Psoas muscle (tissue), 8 donors: Measurements from ENCODE around the gene NEURL1. TPM values are rescaled to one million over a fixed set of nuclear protein-coding genes. Genes with fewer than 3 reads are reported as not detected.

ENCODE experiments used
- ATAC-seq, 4 donors: fragments of 200-7000 bp; cut with Tn5 transposase; one replicate each; pipeline ENCODE4 v1.9.1; 2020; ENCODE audit warnings: moderate library complexity in 3 of 4, mild to moderate bottlenecking in 2 of 4
- DNase-seq, 2 donors: peaks; one replicate each; pipeline ENCODE4 v3.0.0-alpha.2; 2020
- H3K27ac ChIP-seq: fragments of 200-600 bp; one replicate; pipeline ENCODE4 v1.8.0; 2022
- H3K27me3 ChIP-seq, 3 donors: fragments of 200-600 bp in 1 of 3; one replicate each; pipeline versions ENCODE4 v1.6.1 to v1.8.0; 2013 to 2022; ENCODE audit warnings: low read length in 2 of 3, mild to moderate bottlenecking in 2 of 3, moderate library complexity in 1 of 3; ENCODE audit not compliant: insufficient read depth in 3 of 3
- H3K36me3 ChIP-seq, 2 donors: fragments of 200-600 bp in 1 of 2; one replicate each; pipeline versions ENCODE4 v1.6.1 to v1.8.0; 2013 to 2022; ENCODE audit warnings: low read depth in 1 of 2, mild to moderate bottlenecking in 1 of 2, moderate library complexity in 1 of 2; ENCODE audit not compliant: insufficient read depth in 1 of 2
- H3K4me1 ChIP-seq: fragments of 200-600 bp; one replicate; pipeline ENCODE4 v1.8.0; 2022
- H3K4me3 ChIP-seq: fragments of 200-600 bp; one replicate; pipeline ENCODE4 v1.8.0; 2022; ENCODE audit warnings: mild to moderate bottlenecking
- H3K9me3 ChIP-seq: fragments of 200-600 bp; one replicate; pipeline ENCODE4 v1.8.0; 2022
- WGBS, 3 donors: extraction: QIAGEN DNeasy Blood & Tissue Kit; methylation state at CpG; one replicate each; pipeline versions ENCODE4 v1.1.6 to v1.1.7; 2013; 5-methylcytosine and 5-hydroxymethylcytosine counted together
- intact Hi-C, 2 donors: fragments of 100-400 bp; cut with DNase I; formaldehyde crosslinking; loops; one replicate each; pipeline versions ENCODE4 v1.11.0 to v1.14.2; 2022
- polyA plus RNA-seq, 3 donors: library from polyadenylated mRNA; stranded (reverse); fragments of 200-250 nt; gene quantifications; one replicate each; pipeline ENCODE4 v1.2.3, GENCODE V29; 2013
- total RNA-seq, 4 donors: library from RNA; stranded (reverse); fragmentation: NEBNext Ultra II Directional in 2 of 4; extraction: Animal tissue kit (Norgen Biotek cat#: 25700) in 2 of 4; gene quantifications; one replicate each; pipeline versions ENCODE4 v1.2.1 to v1.2.4, GENCODE V29; 2021 to 2023
- TF ChIP-seq, protein P1 (sequence below): fragments of 200-600 bp; IDR thresholded peaks from one replicate; pipeline ENCODE4 v1.8.0; 2022; ENCODE audit warnings: antibody characterized with exemption
- donor health status: healthy with polysubstance abuse.
- donor health status: DM: no; HTN: no; CAD: no; lungs with moderate emphysema.
- donor health status: Bipolar disorder and iron deficiency.
- donor health status: healthy.
- donor health status: DM: yes; HTN: yes; CAD: no.
- donor health status: DM: no; HTN: no; CAD: no.
- donor health status: DM: no; HTN: no; CAD: no.
- donor health status: DM: yes; HTN: yes; CAD: no.

Gene NEURL1
- total and polyA plus RNA-seq, 7 donors = 10.9 to 103 (median 66.6) TPM

GRCh38 chr10:103548581-103549348 is 55.3 kb downstream of the NEURL1 start:
- H3K4me3 ChIP-seq = no peak overlapping the region
- no peaks in the 10 kb centered on the region for H3K9me3 ChIP-seq
- intact Hi-C loops = no loop called here
- H3K27me3 ChIP-seq = no peaks in the 10 kb centered on the region
- 58 to 69% (median 62%) methylated on average over 12 of the region's 12 CpGs for WGBS, 3 donors
- peak overlapping the region; percentile 73 for H3K27ac ChIP-seq
- ATAC-seq (peak; percentile 87 to 91 (median 90)), DNase-seq (peak; percentile 70 to 87)
- TF ChIP-seq, protein P1, sequence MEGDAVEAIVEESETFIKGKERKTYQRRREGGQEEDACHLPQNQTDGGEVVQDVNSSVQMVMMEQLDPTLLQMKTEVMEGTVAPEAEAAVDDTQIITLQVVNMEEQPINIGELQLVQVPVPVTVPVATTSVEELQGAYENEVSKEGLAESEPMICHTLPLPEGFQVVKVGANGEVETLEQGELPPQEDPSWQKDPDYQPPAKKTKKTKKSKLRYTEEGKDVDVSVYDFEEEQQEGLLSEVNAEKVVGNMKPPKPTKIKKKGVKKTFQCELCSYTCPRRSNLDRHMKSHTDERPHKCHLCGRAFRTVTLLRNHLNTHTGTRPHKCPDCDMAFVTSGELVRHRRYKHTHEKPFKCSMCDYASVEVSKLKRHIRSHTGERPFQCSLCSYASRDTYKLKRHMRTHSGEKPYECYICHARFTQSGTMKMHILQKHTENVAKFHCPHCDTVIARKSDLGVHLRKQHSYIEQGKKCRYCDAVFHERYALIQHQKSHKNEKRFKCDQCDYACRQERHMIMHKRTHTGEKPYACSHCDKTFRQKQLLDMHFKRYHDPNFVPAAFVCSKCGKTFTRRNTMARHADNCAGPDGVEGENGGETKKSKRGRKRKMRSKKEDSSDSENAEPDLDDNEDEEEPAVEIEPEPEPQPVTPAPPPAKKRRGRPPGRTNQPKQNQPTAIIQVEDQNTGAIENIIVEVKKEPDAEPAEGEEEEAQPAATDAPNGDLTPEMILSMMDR = no peak
- H3K4me1 ChIP-seq = peaks cover 38% of the 10 kb centered on the region
- no peaks in the 10 kb centered on the region for H3K36me3 ChIP-seq

GRCh38 chr10:103549349-103549685 is 55.8 kb downstream of the NEURL1 start:
- no peaks in the 10 kb centered on the region for H3K36me3 ChIP-seq
- TF ChIP-seq, protein P1 = no peak
- DNase-seq (no peak), ATAC-seq (no peak)
- H3K9me3 ChIP-seq = no peaks in the 10 kb centered on the region
- intact Hi-C loops = no loop called here
- H3K27me3 ChIP-seq = no peaks in the 10 kb centered on the region
- H3K4me3 ChIP-seq = no peak overlapping the region
- peak overlapping the region; percentile 71 for H3K27ac ChIP-seq
- 35 to 59% (median 49%) methylated on average over 3 of the region's 3 CpGs for WGBS, 3 donors
- peaks cover 38% of the 10 kb centered on the region for H3K4me1 ChIP-seq

DNA sequence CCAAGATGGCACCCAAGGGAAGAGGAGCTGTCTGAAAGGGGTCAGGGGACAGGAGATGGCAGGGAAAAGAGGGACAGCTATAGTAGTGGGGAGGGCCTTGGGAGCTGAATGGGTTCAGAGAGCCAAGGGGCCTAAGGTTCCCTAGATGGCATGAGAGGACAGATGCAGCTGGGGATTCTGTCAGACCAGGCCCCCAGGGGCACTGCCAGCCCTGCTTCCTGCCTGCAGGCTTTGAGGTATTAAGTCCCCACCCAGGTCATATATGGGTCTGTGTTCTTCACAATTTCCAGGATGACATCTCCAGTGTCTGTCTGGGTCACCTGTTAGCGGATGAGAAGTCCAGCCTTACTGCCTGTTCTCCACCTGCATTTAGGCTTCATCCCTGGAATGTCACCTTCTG is 56.7 kb downstream of the NEURL1 start:
- WGBS, 3 donors = 94 to 100% (median 98%) methylated on average over 1 of the region's 1 CpG
- no peaks in the 10 kb centered on the region for H3K27me3 ChIP-seq
- peaks cover 42% of the 10 kb centered on the region for H3K4me1 ChIP-seq
- intact Hi-C loops = no loop called here
- no peaks in the 10 kb centered on the region for H3K36me3 ChIP-seq
- TF ChIP-seq, protein P1 = no peak
- peak overlapping the region; percentile 71 for H3K27ac ChIP-seq
- DNase-seq (peak in 1 of 2 donors; percentile 28), ATAC-seq (no peak)
- H3K4me3 ChIP-seq = no peak overlapping the region
- no peaks in the 10 kb centered on the region for H3K9me3 ChIP-seq

DNA sequence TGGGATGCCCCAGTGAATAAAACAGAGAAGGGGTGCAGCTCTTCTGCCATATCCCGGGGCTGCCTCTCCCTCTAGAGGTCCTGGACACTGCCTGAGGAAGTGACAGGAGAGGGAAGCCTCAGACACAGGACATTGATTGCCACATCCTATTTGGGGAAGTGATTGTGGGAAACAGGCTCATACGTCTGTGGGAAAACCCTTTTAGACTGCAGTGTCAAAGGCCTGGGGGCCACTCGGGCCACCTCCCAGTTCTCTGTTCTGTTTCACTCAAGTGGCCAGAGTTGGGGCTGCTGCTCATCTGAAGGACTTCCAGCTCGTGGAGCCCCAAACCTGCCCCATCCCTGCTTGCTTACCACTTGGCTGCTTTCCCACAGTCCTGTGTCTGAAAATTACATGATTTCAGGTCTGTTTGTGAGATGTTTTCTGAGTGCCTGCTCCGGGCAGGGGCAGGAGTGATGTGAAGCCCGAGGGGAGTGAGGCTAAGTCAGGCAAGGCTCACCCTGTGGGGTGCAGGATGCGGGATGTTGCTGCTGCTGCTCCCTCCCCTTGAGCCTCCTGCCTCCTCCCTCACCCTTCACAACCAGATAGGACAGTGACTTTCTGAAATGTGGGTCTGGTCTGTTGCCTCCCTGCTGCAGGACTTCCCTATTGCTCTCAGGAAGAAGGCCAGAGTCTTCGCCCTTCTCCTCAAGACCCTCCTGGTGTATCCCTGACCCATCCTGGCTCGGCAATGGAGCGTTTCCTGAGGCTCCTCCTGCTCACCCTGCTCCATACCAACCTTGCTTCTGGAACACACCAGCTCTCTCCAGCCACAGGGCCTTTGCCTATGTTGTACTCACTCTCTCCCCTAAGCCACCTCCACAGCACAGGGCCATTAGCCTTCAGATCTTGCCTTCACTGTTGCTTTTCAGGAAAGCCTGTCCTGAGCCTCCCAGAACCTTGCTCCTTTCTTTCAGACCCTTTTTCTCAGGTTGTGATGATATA is 58.4 kb downstream of the NEURL1 start:
- 61 to 66% (median 64%) methylated on average over 10 of the region's 10 CpGs for WGBS, 3 donors
- Histone ChIP-seq H3K36me3 (no peaks in the 10 kb centered on the region), H3K9me3 (no peaks in the 10 kb centered on the region), H3K27me3 (no peaks in the 10 kb centered on the region), H3K4me1 (peaks cover 35% of the 10 kb centered on the region), H3K4me3 (no peak overlapping the region), H3K27ac (no peak overlapping the region)
- intact Hi-C loops = no loop called here
- DNase-seq (peak in 1 of 2 donors; percentile 40), ATAC-seq (no peak)
- TF ChIP-seq, protein P1 = no peak
